Right lobe of liver (tissue), 4 donors: ENCODE data around the gene MACROH2A2.
"Not testable (repeated sequence)": the region's sequence is repeated elsewhere in the genome, so short reads cannot be mapped to it uniquely, and the experiment has no call there.

ENCODE experiments used
- CTCF ChIP-seq, 4 donors: fragments of 200-600 bp in 3 of 4; fragments of 450-650 bp in 1 of 4; IDR thresholded peaks; one replicate each; pipeline versions ENCODE4 v1.5.1 to v1.8.0; 2016 to 2022; ENCODE audit warnings: antibody characterized with exemption in 4 of 4, mild to moderate bottlenecking in 2 of 4
- POLR2A ChIP-seq: fragments of 450-650 bp; IDR thresholded peaks from one replicate; pipeline ENCODE4 v1.6.1; 2017; ENCODE audit warnings: antibody characterized with exemption, mild to moderate bottlenecking
- donor health status: DM: no; HTN: no; CAD: no.
- donor health status: DM: no; HTN: no; CAD: no.
- donor health status: DM: no; HTN: yes; CAD: no.

- not testable (repeated sequence) for TF ChIP-seq CTCF (IDR thresholded peaks at IDR 0.05); POLR2A
Observed at GRCh38 chr10:70123166-70123565, 70.5 kb downstream of the MACROH2A2 start.
